ENCODE results near the gene NECAB2. TPM values are rescaled to one million over a fixed set of nuclear protein-coding genes. Genes with fewer than 3 reads are reported as not detected.

The NECAB2 gene
- total RNA-seq, 1 donor from 2014 or later, result 19.6 TPM

DNA sequence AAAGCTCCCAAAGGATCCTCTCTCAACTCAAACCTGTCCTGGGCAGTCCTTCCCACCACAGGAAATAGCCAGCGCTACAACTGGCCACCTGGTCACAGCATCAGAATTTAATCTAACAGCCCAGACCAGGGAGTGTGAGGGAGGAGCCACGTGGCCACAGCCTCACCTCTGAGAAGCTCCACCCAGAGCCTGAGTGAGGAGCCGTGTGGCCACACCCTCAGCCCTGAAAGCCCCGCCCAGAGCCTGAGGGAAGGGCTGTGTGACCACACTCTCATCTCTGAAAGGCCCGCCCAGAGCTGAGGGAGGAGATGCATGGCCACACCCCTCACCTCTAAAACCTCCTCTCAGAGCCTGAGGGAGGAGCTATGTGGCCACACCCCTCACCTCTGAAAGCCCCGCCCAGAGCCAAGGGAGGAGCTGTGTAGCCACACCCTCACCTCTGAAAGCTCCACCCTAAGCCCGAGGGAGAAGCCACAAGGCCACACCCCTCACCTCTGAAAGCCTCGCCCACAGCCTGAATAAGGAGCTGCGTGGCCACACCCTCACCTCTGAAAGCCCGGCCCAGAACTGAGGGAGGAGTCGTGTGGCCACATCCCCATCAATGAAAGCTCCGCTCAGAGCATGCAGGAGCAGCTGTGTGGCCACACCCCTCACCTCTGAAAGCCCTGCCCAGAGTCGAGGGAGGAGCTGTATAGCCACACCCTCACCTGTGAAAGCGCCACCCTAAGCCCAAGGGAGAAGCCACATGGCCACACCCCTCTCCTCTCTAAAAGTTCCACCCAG lies 45.9 kb downstream of the NECAB2 start:
- no peak overlapping the region for H3K4me3 Mint-ChIP-seq
- peaks cover 5% of the 10 kb centered on the region for H3K9me3 Mint-ChIP-seq
- TF ChIP-seq, protein P1, sequence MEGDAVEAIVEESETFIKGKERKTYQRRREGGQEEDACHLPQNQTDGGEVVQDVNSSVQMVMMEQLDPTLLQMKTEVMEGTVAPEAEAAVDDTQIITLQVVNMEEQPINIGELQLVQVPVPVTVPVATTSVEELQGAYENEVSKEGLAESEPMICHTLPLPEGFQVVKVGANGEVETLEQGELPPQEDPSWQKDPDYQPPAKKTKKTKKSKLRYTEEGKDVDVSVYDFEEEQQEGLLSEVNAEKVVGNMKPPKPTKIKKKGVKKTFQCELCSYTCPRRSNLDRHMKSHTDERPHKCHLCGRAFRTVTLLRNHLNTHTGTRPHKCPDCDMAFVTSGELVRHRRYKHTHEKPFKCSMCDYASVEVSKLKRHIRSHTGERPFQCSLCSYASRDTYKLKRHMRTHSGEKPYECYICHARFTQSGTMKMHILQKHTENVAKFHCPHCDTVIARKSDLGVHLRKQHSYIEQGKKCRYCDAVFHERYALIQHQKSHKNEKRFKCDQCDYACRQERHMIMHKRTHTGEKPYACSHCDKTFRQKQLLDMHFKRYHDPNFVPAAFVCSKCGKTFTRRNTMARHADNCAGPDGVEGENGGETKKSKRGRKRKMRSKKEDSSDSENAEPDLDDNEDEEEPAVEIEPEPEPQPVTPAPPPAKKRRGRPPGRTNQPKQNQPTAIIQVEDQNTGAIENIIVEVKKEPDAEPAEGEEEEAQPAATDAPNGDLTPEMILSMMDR (conservative IDR thresholded peaks at IDR 0.05), result no peak
- peak; percentile 38 for DNase-seq (ENCODE audit: low read depth, low spot score)
- H3K27me3 Mint-ChIP-seq (ENCODE audit: low read depth), result no peaks in the 10 kb centered on the region
- H3K36me3 Mint-ChIP-seq (ENCODE audit: low read depth), result no peaks in the 10 kb centered on the region
- H3K27ac Mint-ChIP-seq (ENCODE audit: unreplicated experiment), result no peak overlapping the region
- no peaks in the 10 kb centered on the region for H3K4me1 Mint-ChIP-seq

DNA sequence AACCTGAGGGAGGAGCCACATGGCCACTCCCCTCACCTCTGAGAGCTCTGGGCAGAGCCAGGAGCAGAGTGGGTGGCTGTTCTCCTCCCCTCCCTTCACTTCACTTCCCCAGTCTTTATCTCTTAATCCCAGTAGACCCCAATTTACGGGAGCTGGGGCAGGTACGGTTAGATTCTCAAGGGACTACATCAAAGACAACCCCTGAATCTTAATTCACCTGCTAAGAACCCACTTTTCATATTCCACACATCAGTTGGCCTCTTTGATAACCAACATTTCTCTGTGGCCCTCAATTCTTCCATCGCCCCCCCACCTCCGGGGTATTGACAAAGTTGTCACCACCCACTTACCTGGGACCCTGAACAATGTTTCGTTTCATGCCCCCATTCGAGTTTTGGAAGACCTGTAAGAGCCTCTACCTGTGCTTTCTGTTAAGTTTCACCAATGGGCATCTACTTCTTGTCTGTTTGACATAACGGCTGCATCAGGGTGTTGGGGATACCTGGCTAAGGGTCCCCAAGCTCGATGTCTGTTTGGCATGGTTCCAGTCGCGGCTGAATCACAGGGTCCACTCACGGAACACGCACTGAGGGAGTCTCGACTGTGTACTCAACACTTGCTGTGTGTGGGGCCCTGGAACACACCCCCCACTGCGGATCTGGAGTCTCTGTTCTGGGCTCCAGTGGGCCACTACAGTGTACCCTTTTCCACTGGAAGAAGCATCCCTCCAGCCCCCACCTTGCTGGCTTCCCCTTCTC lies 46.7 kb downstream of the NECAB2 start:
- TF ChIP-seq, protein P1 (conservative IDR thresholded peaks at IDR 0.05), result no peak
- no peak for DNase-seq (ENCODE audit: low read depth, low spot score)
- Mint-ChIP-seq H3K4me3 (no peak overlapping the region), H3K9me3 (peaks cover 9% of the 10 kb centered on the region), H3K4me1 (no peaks in the 10 kb centered on the region), H3K36me3 (ENCODE audit: low read depth) (peaks cover 4% of the 10 kb centered on the region), H3K27ac (ENCODE audit: unreplicated experiment) (no peak overlapping the region), H3K27me3 (ENCODE audit: low read depth) (no peaks in the 10 kb centered on the region)

DNA sequence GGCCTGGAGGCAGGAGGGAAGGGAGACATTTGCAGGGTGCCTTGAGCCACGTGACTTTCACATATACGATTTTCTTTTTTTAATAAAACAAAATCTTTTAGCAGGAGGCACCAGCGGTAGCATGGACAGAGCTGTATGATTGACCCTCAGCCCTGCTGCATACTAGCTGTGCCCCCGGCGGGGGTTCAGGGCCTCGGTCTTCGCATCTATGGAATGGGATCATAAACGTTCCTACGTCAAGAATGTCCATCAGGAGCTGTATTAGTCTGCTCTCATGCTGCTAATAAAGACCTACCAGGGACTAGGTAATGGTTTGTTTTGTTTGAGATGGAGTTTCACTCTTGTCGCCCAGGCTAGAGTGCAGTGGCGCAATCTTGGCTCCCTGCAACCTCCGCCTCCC lies 47.4 kb downstream of the NECAB2 start:
- H3K4me1 Mint-ChIP-seq, result no peaks in the 10 kb centered on the region
- H3K27ac Mint-ChIP-seq (ENCODE audit: unreplicated experiment), result no peak overlapping the region
- H3K9me3 Mint-ChIP-seq, result peaks cover 9% of the 10 kb centered on the region
- DNase-seq (ENCODE audit: low read depth, low spot score), result no peak
- no peak overlapping the region for H3K4me3 Mint-ChIP-seq
- H3K27me3 Mint-ChIP-seq (ENCODE audit: low read depth), result no peaks in the 10 kb centered on the region
- H3K36me3 Mint-ChIP-seq (ENCODE audit: low read depth), result peaks cover 4% of the 10 kb centered on the region
- TF ChIP-seq, protein P1 (conservative IDR thresholded peaks at IDR 0.05), result no peak

DNA sequence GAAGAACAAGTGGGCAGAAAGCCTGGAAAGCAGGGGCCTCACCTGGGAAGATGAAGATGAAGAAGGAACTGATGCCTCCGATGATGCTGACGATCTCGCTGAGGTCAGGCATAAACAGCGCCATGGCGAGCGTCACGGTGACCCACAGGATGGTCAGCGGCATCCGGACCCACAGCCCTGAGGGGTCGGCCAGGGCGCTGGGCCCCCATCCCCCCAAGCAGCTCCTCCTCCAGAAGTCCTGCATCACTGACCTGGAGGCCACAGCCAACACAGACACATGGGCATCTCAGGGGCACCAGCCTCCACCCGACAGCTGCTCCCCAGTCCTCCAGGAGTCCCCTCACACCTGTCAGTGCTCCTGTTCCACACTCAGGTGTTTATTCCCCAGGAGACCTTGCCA lies 48.4 kb downstream of the NECAB2 start:
- H3K4me3 Mint-ChIP-seq, result no peak overlapping the region
- H3K9me3 Mint-ChIP-seq, result peaks cover 14% of the 10 kb centered on the region
- TF ChIP-seq, protein P1 (conservative IDR thresholded peaks at IDR 0.05), result no peak

DNA sequence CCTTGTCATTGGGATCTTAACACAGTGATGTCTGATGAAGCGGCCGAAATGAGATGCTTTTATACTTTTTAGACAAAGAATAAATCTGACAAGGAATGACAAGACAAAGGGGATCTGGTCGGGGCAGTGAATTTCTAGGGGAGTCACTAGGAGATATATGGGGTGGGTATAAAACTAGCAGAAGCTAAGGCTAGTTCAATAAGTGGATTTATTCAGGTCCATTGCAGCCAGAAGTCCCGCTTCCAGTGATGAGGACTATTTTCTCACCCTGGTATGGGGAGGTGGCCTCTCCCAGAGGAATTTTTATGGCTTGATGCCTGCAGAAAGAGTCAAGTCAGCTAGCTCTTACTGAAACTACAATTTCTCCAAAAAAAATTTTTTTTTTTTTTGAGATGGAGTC lies 50.7 kb downstream of the NECAB2 start:
- TF ChIP-seq, protein P1 (conservative IDR thresholded peaks at IDR 0.05), result no peak
- H3K27ac Mint-ChIP-seq (ENCODE audit: unreplicated experiment), result no peak overlapping the region
- no peak for DNase-seq (ENCODE audit: low read depth, low spot score)
- H3K4me3 Mint-ChIP-seq, result no peak overlapping the region
- H3K27me3 Mint-ChIP-seq (ENCODE audit: low read depth), result no peaks in the 10 kb centered on the region
- peaks cover 7% of the 10 kb centered on the region for H3K36me3 Mint-ChIP-seq (ENCODE audit: low read depth)
- peaks cover 15% of the 10 kb centered on the region for H3K9me3 Mint-ChIP-seq
- no peaks in the 10 kb centered on the region for H3K4me1 Mint-ChIP-seq

More for the DNA sequence above, 48.4 kb downstream of the NECAB2 start:
- no peaks in the 10 kb centered on the region for H3K4me1 Mint-ChIP-seq
- H3K27me3 Mint-ChIP-seq (ENCODE audit: low read depth), result no peaks in the 10 kb centered on the region
- DNase-seq (ENCODE audit: low read depth, low spot score), result no peak
- H3K36me3 Mint-ChIP-seq (ENCODE audit: low read depth), result peaks cover 6% of the 10 kb centered on the region
- no peak overlapping the region for H3K27ac Mint-ChIP-seq (ENCODE audit: unreplicated experiment)

Measured in neural crest cell (in vitro differentiated cells).